Measurements from ENCODE around the gene ADORA1.

DNA sequence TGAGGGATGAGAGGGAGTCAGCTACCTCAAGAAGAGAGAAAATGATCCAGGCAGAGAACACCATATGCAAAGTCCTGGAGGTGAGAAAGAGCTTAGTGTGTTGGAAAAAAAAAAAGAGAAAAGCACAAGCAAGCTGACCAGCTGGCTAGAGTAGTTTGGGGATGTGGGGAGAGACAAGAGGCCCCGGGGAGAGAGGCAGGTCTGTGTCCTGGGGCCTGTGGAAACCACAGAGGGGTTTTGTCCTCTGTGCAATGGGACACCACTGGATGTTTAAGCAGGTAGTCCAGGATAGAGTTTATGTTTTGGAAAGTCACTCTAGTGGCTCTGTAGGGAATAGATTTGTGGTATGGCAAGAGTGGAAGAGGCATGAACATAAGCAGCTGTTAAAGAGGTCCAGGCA is 73.4 kb downstream of the ADORA1 start:
- TF ChIP-seq SMC3 (IDR thresholded peaks at IDR 0.05; ENCODE audit: low read depth, low read length) = no peak
- no peak for TF ChIP-seq RAD21 (IDR thresholded peaks at IDR 0.05; ENCODE audit: low read length)

All from IMR-90 (cell line).